Osteocyte (in vitro differentiated cells): ENCODE data around the gene SPRY1. TPM values are rescaled to one million over a fixed set of nuclear protein-coding genes. Genes with fewer than 3 reads are reported as not detected.
A peak's percentile ranks its signal among the peaks of the same experiment; 100 is the strongest.

Source experiments
- DNase-seq: peaks from one replicate; pipeline ENCODE4 v3.0.0; 2021; ENCODE audit warnings: mixed read lengths; ENCODE audit not compliant: unreplicated experiment; ENCODE audit errors: extremely low spot score
- H3K27ac Mint-ChIP-seq: one replicate; pipeline ENCODE4 v1.8.0; 2021; ENCODE audit warnings: mild to moderate bottlenecking, mixed read lengths; ENCODE audit not compliant: unreplicated experiment
- H3K27me3 Mint-ChIP-seq: one replicate; pipeline ENCODE4 v1.8.0; 2021; ENCODE audit warnings: mixed read lengths; ENCODE audit not compliant: unreplicated experiment
- H3K36me3 Mint-ChIP-seq: one replicate; pipeline ENCODE4 v1.8.0; 2021; ENCODE audit warnings: mixed read lengths; ENCODE audit not compliant: unreplicated experiment
- H3K4me1 Mint-ChIP-seq: one replicate; pipeline ENCODE4 v1.8.0; 2021; ENCODE audit warnings: mixed read lengths; ENCODE audit not compliant: unreplicated experiment
- H3K4me3 Mint-ChIP-seq: one replicate; pipeline ENCODE4 v1.8.0; 2021; ENCODE audit warnings: mild to moderate bottlenecking, moderate library complexity, mixed read lengths; ENCODE audit not compliant: unreplicated experiment
- H3K9me3 Mint-ChIP-seq: one replicate; pipeline ENCODE4 v1.8.0; 2021; ENCODE audit warnings: mixed read lengths; ENCODE audit not compliant: unreplicated experiment
- long read RNA-seq: library from polyadenylated mRNA; unstranded; transcript quantifications from one replicate; pipeline ENCODE4 v2.0.0, GENCODE V29; 2021
- total RNA-seq: library from RNA; stranded (reverse); gene quantifications from 2 replicates; pipeline ENCODE4 v1.2.1, GENCODE V29; 2021
- TF ChIP-seq, protein P1 (sequence below): fragments of 200-600 bp; sonication (generic); IDR thresholded peaks from 2 replicates; pipeline ENCODE4 v1.5.0; 2021; ENCODE audit warnings: antibody characterized with exemption, mild to moderate bottlenecking, moderate library complexity

The SPRY1 gene, protein sequence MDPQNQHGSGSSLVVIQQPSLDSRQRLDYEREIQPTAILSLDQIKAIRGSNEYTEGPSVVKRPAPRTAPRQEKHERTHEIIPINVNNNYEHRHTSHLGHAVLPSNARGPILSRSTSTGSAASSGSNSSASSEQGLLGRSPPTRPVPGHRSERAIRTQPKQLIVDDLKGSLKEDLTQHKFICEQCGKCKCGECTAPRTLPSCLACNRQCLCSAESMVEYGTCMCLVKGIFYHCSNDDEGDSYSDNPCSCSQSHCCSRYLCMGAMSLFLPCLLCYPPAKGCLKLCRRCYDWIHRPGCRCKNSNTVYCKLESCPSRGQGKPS
- total RNA-seq = 51.0 and 51.7 TPM in 2 replicates
- long read RNA-seq, transcript SPRY1-202 (2 exons, 2,504 nt) = major isoform, 9 of 20 reads
- long read RNA-seq, partial matches to known transcripts = 0 of 20 reads
- long read RNA-seq, other reads (novel, unspliced or antisense) = 5 of 20 reads

DNA sequence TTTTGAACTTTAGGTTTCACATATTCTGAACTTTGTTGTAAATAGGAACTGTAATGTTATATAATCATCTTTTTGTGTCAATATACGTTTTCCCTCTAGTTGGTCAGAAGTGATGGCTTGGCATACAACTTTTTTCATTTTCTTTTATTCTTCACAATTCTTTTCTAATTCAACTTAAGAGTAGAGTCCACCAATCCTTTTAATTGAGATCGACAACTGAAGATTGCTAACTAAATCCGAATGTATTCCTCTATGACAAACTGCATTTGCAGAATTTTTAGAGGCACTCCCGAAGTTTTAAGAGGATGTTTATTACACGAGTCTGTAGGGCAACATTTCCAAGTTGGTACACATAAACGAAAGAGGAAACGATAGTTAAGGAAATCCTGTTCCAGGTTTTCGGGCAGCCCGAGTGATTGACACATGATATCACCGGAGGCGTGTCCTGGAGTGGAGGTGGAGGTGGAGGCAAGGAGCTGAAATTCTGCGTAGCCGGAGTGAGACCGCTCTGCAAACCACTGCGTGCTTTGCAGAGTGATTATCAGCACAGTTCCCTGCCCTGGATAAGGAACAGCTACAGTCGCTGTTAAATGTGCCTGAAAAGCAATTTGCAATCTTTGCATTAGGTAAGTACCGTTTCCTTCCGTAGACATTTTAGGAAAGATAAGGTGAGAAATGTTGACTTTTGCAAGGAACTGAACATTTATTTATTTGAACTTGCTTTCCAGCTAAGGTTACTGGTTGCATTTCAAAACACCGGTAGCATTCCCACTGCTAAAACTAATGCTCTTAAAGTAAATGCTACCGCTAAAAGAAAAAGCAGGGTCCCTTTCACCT, at the start of gene SPRY1:
SPRY1 (plus strand) TSS at position 489 of the 837 bp plus-strand sequence. CDS start 4,797 bp downstream, outside the sequence.
- Mint-ChIP-seq H3K4me3 (peak within 1 kb of the TSS; percentile 87), H3K27me3 (no peaks in the 10 kb centered on the region), H3K36me3 (peaks cover 12% of the 10 kb centered on the region), H3K9me3 (no peaks in the 10 kb centered on the region), H3K4me1 (peaks cover 23% of the 10 kb centered on the region), H3K27ac (peak within 1 kb of the TSS; percentile 78)
- DNase-seq = peak; percentile 88
- TF ChIP-seq, protein P1, sequence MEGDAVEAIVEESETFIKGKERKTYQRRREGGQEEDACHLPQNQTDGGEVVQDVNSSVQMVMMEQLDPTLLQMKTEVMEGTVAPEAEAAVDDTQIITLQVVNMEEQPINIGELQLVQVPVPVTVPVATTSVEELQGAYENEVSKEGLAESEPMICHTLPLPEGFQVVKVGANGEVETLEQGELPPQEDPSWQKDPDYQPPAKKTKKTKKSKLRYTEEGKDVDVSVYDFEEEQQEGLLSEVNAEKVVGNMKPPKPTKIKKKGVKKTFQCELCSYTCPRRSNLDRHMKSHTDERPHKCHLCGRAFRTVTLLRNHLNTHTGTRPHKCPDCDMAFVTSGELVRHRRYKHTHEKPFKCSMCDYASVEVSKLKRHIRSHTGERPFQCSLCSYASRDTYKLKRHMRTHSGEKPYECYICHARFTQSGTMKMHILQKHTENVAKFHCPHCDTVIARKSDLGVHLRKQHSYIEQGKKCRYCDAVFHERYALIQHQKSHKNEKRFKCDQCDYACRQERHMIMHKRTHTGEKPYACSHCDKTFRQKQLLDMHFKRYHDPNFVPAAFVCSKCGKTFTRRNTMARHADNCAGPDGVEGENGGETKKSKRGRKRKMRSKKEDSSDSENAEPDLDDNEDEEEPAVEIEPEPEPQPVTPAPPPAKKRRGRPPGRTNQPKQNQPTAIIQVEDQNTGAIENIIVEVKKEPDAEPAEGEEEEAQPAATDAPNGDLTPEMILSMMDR = no peak

DNA sequence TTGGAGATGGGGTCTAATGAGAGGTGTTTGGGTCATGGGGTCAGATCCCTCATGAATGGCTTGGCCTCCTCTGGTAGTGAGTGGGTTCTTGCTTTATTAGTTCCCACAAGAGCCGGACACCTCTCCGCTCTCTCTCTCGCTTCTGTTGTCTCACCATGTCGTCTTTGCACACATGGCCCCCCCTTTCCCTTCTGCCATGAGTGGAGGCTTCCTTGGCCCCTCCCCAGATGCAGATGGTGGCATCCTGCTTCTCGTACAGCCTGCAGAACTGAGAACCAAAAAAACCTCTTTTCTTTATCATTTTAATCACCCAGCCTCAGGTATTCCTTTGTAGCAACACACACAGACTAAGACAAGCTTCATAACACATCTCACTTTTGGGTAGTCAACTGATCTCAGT, 49.6 kb upstream of the SPRY1 start:
- no peak for DNase-seq
- H3K9me3 Mint-ChIP-seq = no peaks in the 10 kb centered on the region
- no peaks in the 10 kb centered on the region for H3K27me3 Mint-ChIP-seq
- no peak overlapping the region for H3K4me3 Mint-ChIP-seq
- H3K36me3 Mint-ChIP-seq = no peaks in the 10 kb centered on the region
- H3K4me1 Mint-ChIP-seq = peaks cover 21% of the 10 kb centered on the region
- H3K27ac Mint-ChIP-seq = no peak overlapping the region
- TF ChIP-seq, protein P1 = no peak

DNA sequence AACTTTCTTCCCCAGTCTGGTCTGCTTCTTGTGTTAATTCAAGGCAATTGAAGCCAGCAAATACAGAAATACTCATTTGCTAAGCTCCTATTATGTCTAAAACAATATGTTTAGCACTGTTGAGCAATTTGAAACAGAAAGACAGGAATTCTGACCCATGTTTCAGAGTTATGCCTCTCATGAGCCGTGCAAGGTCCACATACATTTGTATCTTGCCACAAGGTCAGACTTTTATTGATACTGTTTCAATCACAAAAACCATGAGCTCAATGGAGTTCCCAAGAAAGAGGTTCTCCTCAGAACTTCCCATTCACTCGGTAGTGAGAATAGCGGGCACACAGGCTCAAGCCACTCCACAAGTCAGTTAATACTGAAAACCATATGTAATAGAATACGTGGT, 47.6 kb upstream of the SPRY1 start:
- no peaks in the 10 kb centered on the region for H3K9me3 Mint-ChIP-seq
- H3K27ac Mint-ChIP-seq = no peak overlapping the region
- H3K4me1 Mint-ChIP-seq = peaks cover 21% of the 10 kb centered on the region
- no peak overlapping the region for H3K4me3 Mint-ChIP-seq
- no peaks in the 10 kb centered on the region for H3K36me3 Mint-ChIP-seq
- TF ChIP-seq, protein P1 = no peak
- DNase-seq = no peak
- no peaks in the 10 kb centered on the region for H3K27me3 Mint-ChIP-seq

DNA sequence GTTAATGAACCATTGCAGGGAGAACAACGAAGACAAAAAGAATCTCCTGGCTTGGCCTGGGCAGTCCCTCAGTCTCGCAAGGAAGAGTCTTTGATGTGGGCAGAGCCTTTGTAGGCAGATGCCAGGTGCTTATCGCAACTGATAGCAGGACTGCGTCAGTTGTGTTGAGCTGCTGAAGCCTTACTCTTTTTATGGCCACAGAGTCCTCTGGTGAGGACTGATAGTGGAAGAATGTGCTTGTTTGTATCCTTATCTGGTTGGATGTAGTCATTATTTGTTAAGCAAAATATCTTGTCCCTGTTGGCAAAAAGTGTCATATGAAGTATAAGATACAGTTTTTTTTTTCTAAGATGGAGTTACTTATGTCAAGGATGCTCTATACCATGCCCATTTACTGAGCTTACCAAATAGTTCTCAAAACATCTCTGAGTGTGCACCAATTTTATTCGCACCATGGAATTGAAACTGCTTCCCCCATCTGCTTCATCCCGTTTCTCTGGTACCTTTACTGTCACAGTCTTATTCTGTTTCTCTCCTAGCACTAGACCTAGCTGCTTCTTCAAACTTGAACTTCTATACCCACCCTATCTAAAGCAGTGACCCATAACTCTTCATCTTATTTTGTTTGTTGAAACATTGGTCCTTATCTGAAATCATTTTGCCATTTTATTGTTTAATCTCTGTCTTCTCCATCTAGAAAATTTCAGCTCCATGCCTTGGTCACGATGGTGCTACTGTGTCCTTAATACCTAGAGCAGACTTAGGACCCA, 47.0 kb upstream of the SPRY1 start:
- no peaks in the 10 kb centered on the region for H3K36me3 Mint-ChIP-seq
- no peak overlapping the region for H3K27ac Mint-ChIP-seq
- no peak for DNase-seq
- no peaks in the 10 kb centered on the region for H3K27me3 Mint-ChIP-seq
- H3K4me3 Mint-ChIP-seq = no peak overlapping the region
- H3K4me1 Mint-ChIP-seq = peaks cover 19% of the 10 kb centered on the region
- TF ChIP-seq, protein P1 = no peak
- H3K9me3 Mint-ChIP-seq = no peaks in the 10 kb centered on the region
